OCI-LY3 (cell line): ENCODE data around the gene EDDM13.

Experiments
- EZH2phosphoT487 ChIP-seq: fragments of 200-600 bp; shearing (Covaris generic); IDR thresholded peaks from 2 replicates; pipeline ENCODE4 v1.6.1; 2018; ENCODE audit warnings: antibody characterized with exemption, mixed run types, low read depth
- TF ChIP-seq, protein P1 (sequence below): fragments of 200-600, 300-600 bp; sonication (generic); IDR thresholded peaks from 2 replicates; pipeline ENCODE4 v1.5.1; 2014; ENCODE audit warnings: antibody characterized with exemption, low read length, low read depth

DNA sequence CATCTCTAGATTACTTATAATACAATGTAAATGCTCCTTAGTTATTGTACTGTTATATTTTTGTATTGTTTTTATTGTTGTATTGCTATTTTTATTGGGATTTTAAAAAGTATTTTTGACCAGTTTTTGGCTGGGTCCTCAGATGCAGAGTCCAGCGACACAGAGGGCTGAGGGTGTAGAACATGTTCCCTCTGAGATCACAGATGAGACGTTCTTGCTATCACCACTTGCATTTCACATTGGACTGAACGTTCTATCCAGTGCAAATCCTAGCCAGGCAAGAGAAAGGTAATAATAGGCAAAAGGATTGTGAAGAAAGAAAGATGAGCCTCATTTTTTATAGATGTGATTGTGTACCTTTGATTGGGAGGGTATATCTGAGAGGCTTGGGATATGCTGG lies 27.1 kb downstream of the EDDM13 start:
- TF ChIP-seq, protein P1, sequence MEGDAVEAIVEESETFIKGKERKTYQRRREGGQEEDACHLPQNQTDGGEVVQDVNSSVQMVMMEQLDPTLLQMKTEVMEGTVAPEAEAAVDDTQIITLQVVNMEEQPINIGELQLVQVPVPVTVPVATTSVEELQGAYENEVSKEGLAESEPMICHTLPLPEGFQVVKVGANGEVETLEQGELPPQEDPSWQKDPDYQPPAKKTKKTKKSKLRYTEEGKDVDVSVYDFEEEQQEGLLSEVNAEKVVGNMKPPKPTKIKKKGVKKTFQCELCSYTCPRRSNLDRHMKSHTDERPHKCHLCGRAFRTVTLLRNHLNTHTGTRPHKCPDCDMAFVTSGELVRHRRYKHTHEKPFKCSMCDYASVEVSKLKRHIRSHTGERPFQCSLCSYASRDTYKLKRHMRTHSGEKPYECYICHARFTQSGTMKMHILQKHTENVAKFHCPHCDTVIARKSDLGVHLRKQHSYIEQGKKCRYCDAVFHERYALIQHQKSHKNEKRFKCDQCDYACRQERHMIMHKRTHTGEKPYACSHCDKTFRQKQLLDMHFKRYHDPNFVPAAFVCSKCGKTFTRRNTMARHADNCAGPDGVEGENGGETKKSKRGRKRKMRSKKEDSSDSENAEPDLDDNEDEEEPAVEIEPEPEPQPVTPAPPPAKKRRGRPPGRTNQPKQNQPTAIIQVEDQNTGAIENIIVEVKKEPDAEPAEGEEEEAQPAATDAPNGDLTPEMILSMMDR: no peak
- no peak for TF ChIP-seq EZH2phosphoT487
